Stimulated activated CD8-positive, alpha-beta memory T cell treated with anti-CD3 and anti-CD28 coated beads, Interleukin-7, amount 100 ng/mL, for 4 hours (primary cell): Measurements from ENCODE around the gene HPX.
A peak's percentile ranks its signal among the peaks of the same experiment; 100 is the strongest.
"Not testable (repeated sequence)": the region's sequence is repeated elsewhere in the genome, so short reads cannot be mapped to it uniquely, and the experiment has no call there.

Experiments
- DNase-seq, 2 donors: peaks; one replicate each; pipeline ENCODE4 v3.0.0-alpha.2; 2020; ENCODE audit warnings: low read depth in 2 of 2

The HPX gene

DNA sequence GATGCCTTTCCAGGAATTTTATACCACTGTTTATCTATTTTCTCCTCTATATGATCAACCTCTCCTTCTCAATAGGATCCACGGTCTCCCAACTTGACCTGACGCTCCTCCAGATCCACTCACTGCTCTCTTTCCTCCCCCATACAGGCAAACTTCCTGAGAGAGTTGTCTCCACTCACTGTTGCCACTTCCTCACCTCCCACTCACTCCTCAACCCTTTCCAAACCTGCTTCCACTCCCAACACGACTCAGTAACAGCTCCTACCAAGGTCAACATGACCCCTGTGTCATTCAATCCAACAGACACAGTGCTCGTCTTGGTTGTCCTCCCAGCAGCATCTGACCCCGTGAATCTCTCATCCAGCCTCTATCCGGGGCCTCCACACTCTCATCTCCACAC lies 25.0 kb downstream of the HPX start:
- no peak for DNase-seq

DNA sequence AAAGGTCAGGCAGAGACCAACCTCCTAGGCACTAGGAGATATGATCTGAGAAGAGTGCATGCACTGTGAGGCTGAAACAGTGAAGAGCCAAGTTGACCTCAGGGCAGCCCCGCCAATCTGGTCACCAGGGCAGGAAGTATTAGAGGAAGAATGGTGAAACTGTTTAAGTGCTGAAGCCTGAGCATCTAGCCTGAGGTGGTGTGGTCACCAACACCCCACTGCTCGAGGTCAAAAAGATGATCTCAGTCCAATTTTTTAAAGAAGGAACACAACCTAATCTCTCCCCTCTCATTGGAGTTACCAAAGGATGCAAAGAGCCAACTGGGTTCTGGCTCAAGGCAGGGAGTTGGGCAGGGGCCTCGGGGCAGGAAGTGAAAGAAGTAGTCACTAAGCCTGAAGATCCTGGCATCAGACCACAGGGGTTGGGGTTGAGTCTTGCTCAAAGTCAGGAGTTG lies 25.9 kb downstream of the HPX start:
- no peak for DNase-seq

DNA sequence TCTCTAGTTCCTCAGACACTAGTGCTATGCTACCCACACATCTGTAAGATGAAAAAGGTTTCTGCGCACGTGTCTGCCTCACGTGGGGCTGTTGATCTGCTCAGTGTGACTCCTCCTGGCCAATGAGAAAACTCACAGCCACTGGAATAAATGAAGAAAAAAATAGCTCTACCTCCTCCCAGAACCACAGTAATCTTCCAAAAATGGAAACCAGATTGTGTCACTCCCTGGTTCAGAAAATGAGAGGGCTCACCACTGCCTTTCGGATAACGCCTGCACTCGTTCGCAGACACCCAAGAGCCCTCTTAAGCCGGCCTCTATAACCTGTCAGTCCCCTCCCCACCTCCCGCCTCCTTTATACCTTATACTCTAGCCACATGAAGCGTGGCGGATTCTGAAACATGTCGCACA lies 27.0 kb downstream of the HPX start:
- peak; percentile 52 for DNase-seq

DNA sequence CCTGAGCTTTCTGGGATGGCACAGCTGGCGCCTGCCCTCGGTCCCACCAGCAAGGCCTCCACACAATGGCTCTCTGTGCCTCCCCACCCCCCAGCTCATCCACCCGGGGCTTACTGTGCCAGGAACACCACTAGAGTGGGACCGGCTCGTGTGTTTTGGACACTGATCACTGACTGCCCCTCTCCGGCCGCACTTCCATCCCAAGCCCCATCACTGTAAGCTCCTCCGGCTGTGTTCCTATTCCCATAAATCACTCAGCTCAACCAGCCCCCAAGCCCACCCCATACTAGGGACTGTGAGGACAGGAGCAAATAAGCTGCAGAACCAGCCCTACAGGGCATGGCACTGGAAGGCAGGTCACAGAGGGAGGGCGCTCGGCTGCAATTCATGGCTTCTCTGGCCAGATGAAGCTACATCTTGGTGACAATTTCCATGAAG lies 29.2 kb downstream of the HPX start:
- DNase-seq: no peak

DNA sequence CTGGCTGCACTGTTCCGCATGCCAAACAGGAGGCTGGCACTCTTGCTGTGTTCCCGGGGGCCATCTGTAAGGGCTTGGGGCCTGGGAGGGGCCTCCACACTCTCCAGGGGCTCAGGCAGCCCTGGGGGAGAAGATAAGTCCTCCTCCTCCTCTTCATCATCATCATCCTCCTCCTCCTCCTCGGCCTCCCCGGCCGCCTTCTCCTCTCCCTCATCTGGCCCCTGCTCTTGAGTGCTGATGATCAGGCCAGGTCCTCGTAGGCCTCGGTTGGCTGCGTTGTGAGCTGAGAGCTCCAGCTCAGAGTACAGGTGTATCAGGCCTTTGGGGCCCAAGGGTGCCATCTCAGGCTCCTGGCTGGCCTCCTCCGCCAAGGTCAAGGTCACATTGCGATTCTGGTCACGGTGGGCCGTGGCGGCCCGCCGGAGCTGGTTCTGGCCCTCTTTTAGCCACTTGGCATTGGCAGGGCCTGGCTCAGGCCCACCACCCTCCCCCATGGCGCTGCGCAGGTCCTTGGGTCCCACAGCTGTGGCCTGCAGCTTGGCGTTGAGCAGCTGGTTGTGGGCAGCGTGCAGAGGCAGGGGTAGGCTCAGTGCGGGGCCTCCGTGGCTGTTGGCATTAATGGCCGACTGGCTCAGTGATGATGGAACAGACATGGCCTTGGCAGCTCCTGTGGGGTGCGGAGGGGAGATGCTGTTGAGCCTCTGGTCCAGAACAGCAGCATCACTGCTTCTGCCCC lies 29.9 kb downstream of the HPX start:
- DNase-seq: no peak

DNA sequence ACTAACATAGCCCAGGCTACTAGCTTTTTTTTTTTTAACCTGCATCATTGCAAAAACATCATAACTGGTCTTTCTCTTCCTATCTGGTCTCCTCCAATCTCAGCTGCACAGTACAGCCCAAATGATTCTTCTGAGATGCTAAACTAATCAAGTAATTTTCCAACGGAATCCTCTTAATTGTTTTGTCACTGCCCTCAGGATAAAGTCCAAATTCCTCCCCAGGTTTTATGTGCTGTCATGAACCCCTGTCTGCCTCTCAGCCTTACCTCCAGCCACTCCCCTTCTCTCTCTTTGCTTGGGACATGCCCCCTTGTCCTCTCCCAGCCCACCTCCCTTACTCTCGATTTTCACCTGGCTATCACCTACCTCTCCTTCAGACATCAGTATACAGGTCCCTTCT lies 34.4 kb downstream of the HPX start:
- no peak for DNase-seq

DNA sequence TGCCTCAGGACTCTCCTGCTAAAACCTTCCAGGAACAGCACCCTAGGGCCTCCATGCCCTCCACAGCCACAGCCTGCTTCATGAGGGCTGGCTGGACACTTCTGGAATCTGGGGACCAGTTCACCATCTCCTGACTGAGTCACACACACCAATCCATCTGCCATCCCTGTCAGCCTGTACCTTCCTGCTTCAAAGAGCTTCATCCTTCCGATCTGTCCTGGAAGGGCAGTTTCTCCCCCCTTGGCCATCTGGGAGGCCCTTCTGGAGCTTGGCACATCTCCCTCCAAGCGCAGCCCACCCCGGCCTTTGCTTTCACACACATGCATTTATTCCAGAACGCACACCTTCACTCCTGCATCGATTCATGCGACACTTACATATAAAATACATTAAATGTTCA lies 34.9 kb downstream of the HPX start:
- no peak for DNase-seq

DNA sequence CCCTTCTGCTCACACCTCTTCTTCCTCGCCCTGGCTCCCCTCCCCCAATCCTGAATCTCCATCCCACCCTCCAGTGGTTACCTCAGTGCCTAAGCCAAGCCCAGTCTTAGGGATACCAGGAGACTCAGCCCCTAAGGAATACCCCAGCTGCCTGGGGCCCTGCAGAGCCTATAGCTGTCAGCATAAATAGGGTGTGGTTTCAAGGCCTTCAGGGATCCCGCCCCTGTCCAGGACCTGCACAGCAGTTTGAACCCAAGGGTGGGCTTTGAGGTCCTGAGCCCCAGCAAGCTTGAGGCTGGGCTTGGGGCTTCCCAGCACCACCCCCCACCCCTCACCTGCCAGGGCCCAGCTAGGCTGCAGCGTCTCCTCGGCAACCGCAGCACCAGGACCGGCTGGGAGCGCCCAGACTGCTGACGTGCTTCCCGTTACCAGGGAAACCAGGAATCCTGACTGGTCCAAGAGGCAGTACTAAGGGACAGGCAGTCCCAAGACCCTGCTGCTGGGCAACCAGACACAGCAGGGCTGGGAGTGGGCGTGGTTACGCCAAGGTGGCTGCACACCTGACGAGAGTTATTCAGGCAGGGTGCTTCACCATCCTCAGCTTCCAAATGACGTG lies 35.6 kb downstream of the HPX start:
- DNase-seq: no peak

DNA sequence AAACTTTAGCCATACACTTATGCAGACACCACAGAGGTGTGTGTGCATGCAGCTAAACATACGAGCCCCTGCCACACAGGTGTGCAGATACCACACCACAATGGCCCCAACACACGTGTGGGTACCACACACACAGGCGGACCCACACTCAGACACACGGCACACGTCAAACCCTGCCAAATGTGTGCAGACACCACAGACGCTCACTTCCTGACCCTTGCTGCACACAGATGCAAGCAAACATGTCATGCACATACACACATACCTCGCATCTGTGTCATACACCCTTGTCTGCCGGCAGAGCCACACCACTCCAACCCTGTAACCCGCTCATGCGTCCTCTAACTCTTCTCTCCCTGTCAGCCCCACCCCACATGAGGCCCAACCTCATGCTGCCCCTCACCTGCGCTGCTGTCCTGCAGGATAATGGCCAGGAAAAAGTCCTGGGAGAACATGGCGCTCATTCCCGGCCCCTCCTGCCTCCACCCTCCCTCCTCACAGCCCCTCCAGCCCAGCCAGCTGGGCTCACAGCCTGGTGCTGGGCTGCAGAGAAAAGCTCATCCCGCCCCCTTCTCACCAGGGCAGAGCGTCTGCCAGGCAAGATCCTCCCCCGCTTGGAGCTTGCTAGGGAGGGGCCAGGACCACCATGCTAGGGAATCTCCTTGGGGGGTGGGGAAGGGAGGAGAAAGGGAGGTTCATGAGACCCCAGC lies 36.3 kb downstream of the HPX start:
- no peak for DNase-seq

DNA sequence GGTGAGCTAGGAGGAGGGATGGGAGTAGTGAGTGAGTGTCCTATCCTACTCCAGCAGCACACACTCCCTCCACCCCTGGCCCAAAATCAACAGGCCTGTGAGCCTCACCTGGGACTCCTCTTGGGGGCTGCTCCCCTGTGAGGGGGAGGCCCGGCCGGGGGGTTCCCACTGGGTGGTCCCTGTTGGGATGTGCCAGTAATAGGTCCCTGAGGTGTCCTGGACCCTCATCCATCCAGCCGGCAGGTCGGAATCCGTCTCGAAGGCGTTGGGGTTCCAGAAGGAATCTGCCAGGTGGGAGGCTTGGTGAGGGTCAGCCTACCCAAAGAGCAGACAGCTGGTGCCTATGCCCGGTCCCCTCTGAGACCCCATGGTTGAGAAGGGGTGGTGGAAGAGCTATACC lies 37.2 kb downstream of the HPX start:
- no peak for DNase-seq

DNA sequence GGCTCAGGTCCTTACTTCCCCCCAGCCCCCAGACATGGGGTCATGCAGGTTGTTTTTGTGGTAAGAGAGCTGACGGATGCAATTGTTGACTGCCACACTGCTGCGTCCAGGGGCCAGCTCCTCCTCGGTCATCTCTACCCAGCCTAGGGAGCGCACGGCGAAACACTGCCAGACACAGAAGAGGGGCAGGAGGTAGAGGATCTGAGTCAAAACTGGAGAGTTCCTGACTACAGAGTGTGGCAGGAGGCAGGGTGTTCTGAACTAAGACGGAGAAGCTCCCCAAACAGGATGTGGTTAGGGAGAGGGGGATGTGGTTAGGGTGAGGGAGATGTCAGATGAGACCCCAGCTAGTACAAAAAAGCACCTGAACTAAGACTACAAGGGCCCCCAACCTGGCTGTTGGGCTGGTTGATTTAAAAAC lies 38.2 kb downstream of the HPX start:
- DNase-seq: peak; percentile 46 to 55

DNA sequence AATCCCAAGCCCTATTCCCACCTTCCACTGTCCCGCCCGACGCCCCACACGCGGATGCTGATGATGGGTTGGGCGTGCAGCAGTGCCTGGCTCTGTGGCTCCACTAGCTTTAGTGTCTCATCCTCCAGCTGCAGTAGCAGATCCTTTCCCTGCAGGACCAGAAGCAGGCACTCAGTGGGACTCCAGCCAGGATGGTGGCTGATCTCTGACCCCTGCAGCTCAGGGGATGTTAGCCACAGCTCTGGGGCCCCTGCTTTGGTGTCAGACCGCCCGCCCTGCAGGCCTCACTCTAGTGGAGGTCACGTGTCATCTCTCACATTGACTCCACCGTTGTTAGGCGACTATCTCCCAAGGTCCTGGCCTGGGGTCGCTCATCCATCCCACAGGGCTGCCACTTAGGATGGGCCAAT lies 38.7 kb downstream of the HPX start:
- no peak for DNase-seq

DNA sequence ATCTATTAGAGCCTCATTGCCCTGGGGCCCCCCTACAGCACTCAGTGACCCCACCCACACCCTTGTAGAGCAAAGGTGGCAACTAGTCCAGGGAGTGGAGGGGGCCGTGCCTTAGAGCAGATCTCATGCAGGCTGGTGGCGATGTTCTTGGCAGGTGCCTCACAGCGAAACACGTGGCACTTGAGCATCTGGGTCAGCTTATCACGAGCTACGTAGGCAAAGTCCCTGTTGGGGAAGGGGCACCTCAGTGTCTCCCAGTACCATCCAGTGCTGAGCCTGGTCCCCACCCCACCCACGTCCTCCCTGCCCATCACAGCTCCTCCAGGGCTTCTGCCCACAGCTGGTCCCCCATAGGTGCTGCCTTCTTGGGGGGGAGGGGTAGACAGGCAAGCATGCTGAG lies 39.3 kb downstream of the HPX start:
- DNase-seq: no peak

DNA sequence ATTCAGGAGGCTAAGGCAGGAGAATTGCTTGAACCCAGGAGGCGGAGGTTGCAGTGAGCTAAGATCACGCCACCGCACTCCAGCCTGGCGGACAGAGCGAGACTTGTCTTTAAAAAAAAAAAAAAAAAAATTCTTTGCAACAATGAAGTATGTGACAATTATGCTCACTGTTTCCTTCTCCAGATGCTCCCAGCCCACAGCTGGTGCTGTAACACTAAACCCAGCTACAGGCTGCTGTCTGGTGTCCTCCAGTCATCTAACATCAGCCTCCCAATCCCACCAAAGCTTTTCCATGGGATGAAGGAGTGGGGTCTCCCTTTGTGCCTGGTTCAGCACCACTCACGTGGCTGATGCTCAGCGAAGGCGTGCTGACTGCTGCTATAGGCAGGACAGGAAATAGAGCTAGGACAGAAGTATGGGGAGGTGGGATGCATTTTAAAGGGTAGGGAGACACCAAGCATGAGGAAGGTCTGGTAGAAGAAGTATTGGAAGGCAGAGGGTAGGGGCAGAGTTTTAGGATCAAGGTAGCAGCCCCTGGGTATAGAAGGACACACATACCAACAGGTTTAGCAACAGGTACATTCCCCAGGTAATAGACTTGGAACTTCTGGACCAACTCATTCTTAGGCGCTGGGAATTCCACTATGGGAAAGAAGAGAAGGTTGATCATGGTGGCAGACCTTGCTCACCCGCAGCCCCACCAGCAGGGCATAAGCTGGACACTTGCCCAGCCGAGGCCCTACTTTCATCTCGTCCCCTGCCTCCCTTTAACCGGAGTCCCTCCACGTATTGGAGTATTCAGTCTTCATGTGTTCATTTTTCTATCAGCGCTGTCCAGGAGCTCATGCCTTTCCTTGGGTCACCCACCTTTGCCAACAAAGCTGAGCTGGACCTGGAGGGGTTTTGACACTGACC lies 40.1 kb downstream of the HPX start:
- no peak for DNase-seq

DNA sequence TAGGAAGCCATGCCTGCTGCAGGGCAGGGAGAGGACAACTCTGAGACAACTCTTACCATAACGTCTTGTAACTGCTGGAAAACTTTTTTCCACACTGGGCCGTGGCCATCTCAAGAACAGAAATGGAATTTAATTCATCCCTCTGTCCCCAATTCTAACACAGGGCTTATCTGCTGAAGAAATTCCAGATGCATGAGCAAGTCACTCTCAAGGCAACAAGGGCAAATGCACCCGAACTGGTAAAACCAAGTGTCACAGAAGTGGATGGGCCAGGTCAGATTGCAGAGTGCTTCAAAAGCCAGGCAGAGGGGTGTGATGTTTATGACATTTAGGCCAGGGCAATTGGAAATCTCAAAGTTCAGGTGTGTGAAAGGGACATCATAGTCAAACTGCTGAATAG lies 43.2 kb downstream of the HPX start:
- no peak for DNase-seq

DNA sequence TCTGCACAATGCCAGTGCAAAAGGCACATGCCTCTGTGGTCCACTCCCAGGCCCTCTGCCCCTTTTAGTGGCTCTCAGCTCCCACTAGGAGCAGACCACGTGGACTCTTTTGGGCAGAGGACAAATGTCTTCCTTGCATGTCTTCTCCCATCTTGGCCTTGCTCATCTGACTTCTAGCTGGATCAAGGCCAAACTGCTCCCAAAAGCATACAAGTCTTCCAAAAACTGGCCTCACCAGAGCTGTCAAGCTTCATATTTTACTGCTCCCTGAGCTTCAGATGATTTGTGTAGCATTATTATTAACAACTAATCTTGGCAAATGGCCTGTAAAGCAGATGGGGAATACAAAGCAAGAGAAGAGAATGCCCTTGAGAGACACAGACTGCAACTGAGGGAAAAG lies 43.6 kb downstream of the HPX start:
- no peak for DNase-seq

DNA sequence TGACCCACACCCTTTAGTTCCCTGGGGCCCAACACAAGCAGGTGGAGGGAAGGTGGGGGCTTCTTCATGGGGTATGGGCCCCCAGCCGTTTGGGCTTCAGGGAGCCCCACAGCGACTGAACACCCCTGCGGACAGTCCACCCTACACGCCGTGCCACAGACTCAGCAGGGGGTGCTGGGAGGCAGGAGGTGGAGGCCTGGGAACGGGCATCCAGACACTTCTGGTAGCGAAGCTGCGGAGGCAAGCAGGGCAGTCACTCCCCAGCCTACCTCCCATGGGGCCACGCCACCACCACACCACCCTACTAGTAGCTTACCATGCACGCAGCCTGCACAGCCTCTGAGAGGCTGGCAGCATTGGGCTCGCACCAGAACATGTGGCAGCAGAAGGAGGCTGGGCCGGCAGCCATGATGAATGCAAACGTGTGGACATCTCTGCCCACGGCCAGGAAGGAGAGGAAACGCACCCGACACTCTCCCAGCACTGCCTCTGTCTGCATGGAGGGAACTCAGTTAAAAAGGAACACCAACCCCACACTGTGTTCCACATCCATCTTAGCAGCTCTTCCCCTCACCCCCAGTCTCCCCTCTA lies 45.2 kb downstream of the HPX start:
- DNase-seq: no peak

DNA sequence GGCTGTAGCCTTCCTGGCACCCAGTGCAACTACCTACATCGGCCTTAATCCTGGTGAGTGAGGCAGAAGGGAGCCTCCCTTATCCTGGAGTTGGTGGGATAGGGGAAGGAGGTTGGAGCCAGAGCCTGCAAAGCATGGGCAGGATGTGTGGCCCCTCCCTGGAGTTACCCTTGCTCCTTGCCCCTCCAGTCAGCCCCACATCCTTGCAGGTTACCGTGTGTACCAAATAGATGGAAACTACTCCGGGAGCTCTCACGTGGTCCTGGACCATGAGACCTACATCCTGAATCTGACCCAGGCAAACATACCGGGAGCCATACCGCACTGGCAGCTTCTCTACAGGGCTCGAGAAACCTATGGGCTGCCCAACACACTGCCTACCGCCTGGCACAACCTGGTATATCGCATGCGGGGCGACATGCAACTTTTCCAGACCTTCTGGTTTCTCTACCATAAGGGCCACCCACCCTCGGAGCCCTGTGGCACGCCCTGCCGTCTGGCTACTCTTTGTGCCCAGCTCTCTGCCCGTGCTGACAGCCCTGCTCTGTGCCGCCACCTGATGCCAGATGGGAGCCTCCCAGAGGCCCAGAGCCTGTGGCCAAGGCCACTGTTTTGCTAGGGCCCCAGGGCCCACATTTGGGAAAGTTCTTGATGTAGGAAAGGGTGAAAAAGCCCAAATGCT lies 46.7 kb downstream of the HPX start:
- DNase-seq: no peak

DNA sequence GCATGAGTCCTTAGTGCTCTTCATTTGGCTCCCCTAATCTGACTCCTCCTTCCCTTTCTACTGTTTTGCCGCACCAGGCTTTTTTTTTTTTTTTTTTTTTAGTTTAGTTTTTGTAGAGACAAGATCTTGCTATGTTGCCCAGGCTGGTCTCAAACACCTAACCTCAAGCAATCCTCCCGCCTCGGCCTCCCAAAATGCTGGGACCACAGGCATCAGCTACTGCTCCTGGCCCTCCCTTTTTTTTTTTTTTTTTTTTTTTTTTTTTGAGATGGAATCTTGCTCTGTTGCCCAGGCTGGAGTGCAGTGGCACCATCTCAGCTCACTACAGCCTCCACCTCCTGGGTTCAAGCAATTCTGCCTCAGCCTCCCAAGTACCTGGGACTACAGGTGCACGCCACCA lies 48.5 kb downstream of the HPX start:
- DNase-seq: not testable (repeated sequence)

DNA sequence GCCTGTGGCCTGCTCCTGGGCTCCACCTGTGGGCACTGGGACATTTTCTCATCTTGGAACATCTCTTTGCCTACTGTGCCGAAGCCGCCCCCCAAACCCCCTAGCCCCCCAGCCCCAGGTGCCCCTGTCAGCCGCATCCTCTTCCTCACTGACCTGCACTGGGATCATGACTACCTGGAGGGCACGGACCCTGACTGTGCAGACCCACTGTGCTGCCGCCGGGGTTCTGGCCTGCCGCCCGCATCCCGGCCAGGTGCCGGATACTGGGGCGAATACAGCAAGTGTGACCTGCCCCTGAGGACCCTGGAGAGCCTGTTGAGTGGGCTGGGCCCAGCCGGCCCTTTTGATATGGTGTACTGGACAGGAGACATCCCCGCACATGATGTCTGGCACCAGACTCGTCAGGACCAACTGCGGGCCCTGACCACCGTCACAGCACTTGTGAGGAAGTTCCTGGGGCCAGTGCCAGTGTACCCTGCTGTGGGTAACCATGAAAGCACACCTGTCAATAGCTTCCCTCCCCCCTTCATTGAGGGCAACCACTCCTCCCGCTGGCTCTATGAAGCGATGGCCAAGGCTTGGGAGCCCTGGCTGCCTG lies 49.2 kb downstream of the HPX start:
- DNase-seq: no peak
